GM18526 (cell line): Measurements from ENCODE around the gene B9D2.

Experiments
- POLR2A ChIP-seq: IDR thresholded peaks from 3 replicates; pipeline ENCODE4 v1.6.1; 2011; ENCODE audit not compliant: insufficient read length; ENCODE audit errors: extremely low read depth

The B9D2 gene

GRCh38 chr19:41366089-41366488 is 2.1 kb upstream of the B9D2 start:
- TF ChIP-seq POLR2A, result no peak

- no peak for TF ChIP-seq POLR2A
Measured at GRCh38 chr19:41364524-41365391, 809 bp upstream of the B9D2 start.

- no peak for TF ChIP-seq POLR2A
Measured at GRCh38 chr19:41363371-41363752, 587 bp downstream of the B9D2 start.

- no peak for TF ChIP-seq POLR2A
Measured at GRCh38 chr19:41362143-41362847, 1.7 kb downstream of the B9D2 start.

DNA sequence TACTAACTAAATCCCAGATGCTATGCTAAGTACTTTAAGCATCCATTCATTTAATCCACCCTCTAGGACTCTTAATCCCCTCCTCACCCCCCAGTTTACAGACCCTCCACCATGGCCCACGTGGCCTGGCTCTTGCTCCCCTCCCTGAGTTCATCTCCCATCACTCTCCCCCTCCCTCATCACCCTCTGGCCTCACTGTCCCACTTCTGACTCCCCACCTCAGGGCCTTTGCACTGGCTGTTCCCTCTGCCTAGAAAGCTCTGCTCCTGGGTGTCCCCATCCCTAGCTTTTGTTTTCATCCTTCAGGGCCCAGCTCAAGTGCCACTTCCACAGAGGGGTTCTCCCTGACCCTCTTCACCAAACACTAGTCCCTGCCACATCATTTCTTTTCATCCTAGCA is 4.2 kb downstream of the B9D2 start:
- no peak for TF ChIP-seq POLR2A

DNA sequence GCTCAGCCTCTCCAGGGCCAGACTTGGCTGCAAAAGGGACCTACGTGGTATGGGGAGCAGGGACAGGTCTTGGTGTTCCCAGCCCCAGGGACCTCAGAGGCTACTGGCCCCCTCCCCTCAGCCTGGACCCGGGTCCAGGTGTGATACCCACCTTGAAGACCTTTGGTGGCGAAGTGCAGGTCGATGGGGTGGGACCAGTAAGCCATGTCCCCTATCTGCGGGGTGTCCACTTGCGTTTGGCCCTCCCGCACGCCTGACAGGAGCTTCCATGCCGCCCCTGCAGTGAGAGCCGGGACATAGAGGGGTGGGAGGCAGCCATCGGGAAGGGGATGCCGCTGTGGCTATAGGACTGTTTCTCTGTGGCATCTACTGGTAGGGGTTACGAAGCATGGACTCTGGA is 6.2 kb downstream of the B9D2 start:
- TF ChIP-seq POLR2A, result no peak

DNA sequence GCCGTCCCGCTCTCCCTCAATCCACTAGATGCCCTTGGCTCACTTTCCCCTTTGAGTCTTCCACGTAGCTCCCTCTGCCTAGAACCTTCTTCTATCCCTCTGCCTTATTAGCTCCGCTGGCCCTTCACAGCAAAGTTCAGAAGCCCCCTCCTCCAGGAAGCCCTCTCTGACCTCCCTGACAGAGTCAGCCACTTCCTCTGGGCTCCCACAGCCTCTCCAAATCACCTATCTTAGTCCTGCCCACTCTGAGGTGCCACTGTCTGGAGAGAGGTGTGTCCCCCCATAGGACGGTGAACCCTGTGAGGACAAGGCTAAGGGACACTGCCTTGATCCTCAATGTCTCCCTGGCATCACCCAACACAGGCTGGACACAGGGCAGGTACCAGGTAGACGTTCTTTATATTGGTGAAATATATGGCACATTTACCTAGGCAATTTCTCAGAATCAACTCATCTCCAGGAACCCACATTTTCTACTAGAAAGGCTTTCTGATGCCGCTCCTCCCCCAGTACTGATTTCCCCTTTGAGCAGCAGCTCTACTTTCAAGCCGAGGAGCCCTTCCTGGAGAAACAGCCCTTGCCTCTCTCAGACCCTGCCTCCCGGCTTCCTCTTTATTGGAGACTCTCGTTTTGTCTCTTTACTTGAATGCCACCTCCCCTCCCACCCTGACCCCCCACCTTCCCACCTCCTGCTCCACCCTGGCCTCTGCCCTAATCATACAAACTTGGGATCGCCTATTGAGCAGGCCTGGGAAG is 6.8 kb downstream of the B9D2 start:
- no peak for TF ChIP-seq POLR2A

GRCh38 chr19:41355802-41356201 is 8.1 kb downstream of the B9D2 start:
- TF ChIP-seq POLR2A, result no peak

- no peak for TF ChIP-seq POLR2A
Measured at GRCh38 chr19:41355035-41355434, 8.9 kb downstream of the B9D2 start.

- no peak for TF ChIP-seq POLR2A
Measured at GRCh38 chr19:41354343-41354953, 9.5 kb downstream of the B9D2 start.

DNA sequence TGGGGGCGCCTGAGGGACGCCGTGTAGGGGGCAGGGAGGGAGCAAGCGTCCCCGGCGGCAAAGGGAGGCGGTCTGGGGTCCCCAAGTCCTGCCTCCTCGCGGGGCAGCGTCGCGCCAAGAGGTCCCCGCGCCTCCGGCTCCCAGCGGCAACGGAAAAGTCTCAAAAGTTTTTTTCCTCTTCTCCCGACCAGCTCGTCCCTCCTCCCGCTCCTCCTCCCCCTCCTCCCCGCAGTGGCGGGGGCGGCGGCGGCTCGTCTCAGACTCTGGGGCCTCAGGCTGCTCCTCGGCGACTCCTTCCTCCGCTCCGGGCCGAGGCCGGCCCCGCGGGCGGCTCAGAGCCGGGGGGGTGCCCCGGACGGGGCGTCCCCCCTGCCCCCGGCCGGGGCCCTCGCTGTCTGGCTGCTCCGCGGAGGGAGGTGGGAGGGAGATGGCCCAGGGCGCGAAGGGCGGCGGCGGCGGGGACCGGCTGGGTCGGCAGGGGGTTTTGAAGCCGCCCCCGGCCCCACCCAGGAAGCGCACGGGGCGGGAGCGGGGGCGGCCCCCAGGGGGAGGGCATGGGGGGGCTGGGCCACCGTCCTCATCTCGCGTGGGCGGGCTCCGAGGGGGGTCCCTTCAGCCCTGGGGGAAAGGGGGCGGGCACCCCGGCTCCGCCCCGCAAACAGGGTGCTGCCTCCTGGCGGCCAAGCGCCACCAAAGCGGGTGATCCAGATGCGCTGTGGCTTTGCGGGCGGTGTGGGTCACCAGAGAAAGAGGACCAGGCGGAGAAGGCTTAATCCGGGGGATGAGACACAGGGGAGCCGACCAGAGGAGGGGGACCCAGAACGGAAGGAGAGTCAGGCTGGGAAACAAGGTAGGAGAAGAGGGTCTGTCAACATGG is 10.2 kb downstream of the B9D2 start, which contains the start of gene TGFB1:
Gene TGFB1 (minus strand): TSS at position 457 of the 877 bp plus-strand sequence. CDS start 878 bp downstream, outside the sequence.
- TF ChIP-seq POLR2A, result peak; percentile 95

- peak; percentile 36 for TF ChIP-seq POLR2A
Measured at GRCh38 chr19:41352609-41353465, 11.1 kb downstream of the B9D2 start.

GRCh38 chr19:41352279-41352608 is 11.7 kb downstream of the B9D2 start:
- no peak for TF ChIP-seq POLR2A
